ENCODE measurements around the gene DDX24. TPM values are rescaled to one million over a fixed set of nuclear protein-coding genes. Genes with fewer than 3 reads are reported as not detected.

Gene DDX24
- total and polyA plus RNA-seq, 9 donors = 80.5 to 114 (median 85.4) TPM

DNA sequence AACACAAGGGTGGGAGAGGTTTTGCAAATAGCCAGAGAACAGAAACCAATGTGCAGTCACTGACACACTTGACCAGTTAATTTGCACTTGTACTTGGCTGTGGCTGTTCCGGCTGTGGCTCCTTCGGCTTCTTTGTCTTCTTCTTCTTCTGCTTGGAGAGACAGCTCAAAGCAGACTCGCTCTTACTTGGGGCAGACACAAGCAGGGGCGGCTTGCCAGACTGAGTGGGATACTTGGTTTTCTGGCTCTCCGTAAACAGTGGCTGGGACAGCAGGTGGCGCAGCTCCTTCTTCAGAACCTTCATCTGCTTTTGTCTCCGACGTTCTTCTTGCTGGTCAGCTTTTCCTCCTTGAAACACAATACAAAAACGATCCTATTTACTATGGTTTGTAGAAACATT is 29.9 kb downstream of the DDX24 start:
- no peak overlapping the region for H3K27ac ChIP-seq (ENCODE audit: low read length)
- peak; percentile 65 for DNase-seq
- peaks cover 93% of the 10 kb centered on the region for H3K36me3 ChIP-seq (ENCODE audit: control insufficient read depth, insufficient read depth, low read length)

GRCh38 chr14:94050231-94050880 is 30.6 kb downstream of the DDX24 start:
- DNase-seq = no peak
- 74% methylated on average over 4 of the region's 6 CpGs for WGBS (ENCODE audit: insufficient coverage)
- H3K4me3 ChIP-seq (ENCODE audit: low read length) = no peak overlapping the region
- no peaks in the 10 kb centered on the region for H3K4me1 ChIP-seq (ENCODE audit: control insufficient read depth, insufficient read depth, low read length)
- H3K36me3 ChIP-seq (ENCODE audit: control insufficient read depth, insufficient read depth, low read length) = peaks cover 93% of the 10 kb centered on the region
- no peaks in the 10 kb centered on the region for H3K27me3 ChIP-seq (ENCODE audit: control insufficient read depth, insufficient read depth, low read length)
- H3K9me3 ChIP-seq (replicated peaks; ENCODE audit: control insufficient read depth, low read depth, low read length) = no peaks in the 10 kb centered on the region
- H3K27ac ChIP-seq (ENCODE audit: low read length) = no peak overlapping the region

More for the DNA sequence above, 29.9 kb downstream of the DDX24 start:
- 64% methylated on average over 5 of the region's 9 CpGs for WGBS (ENCODE audit: insufficient coverage)
- H3K27me3 ChIP-seq (ENCODE audit: control insufficient read depth, insufficient read depth, low read length) = no peaks in the 10 kb centered on the region
- no peaks in the 10 kb centered on the region for H3K4me1 ChIP-seq (ENCODE audit: control insufficient read depth, insufficient read depth, low read length)
- no peak overlapping the region for H3K4me3 ChIP-seq (ENCODE audit: low read length)
- no peaks in the 10 kb centered on the region for H3K9me3 ChIP-seq (replicated peaks; ENCODE audit: control insufficient read depth, low read depth, low read length)

DNA sequence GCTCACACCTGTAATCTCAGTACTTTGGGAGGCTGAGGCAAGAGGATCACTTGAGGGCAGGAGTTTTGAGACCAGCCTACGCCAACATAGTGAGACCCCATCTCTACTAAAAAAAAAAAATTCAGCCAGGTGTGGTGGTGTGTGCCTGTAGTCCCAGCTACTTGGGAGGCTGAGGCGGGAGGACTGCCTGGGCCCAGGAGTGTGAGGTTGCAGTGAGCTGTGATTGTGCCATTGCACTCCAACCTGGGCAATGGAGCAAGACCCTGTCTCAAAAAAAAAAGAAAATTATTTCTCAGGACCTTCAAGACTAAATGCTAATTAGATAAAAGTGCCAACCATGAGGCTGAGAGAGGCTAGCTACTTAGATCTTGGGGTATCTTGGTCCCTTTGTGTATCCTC is 31.4 kb downstream of the DDX24 start:
- Histone ChIP-seq H3K36me3 (ENCODE audit: control insufficient read depth, insufficient read depth, low read length) (peaks cover 93% of the 10 kb centered on the region), H3K9me3 (replicated peaks; ENCODE audit: control insufficient read depth, low read depth, low read length) (no peaks in the 10 kb centered on the region), H3K4me3 (ENCODE audit: low read length) (no peak overlapping the region), H3K4me1 (ENCODE audit: control insufficient read depth, insufficient read depth, low read length) (no peaks in the 10 kb centered on the region), H3K27me3 (ENCODE audit: control insufficient read depth, insufficient read depth, low read length) (no peaks in the 10 kb centered on the region), H3K27ac (ENCODE audit: low read length) (no peak overlapping the region)
- DNase-seq = no peak
- no CpG with 5 or more reads among the region's 2 CpGs for WGBS (ENCODE audit: insufficient coverage)

DNA sequence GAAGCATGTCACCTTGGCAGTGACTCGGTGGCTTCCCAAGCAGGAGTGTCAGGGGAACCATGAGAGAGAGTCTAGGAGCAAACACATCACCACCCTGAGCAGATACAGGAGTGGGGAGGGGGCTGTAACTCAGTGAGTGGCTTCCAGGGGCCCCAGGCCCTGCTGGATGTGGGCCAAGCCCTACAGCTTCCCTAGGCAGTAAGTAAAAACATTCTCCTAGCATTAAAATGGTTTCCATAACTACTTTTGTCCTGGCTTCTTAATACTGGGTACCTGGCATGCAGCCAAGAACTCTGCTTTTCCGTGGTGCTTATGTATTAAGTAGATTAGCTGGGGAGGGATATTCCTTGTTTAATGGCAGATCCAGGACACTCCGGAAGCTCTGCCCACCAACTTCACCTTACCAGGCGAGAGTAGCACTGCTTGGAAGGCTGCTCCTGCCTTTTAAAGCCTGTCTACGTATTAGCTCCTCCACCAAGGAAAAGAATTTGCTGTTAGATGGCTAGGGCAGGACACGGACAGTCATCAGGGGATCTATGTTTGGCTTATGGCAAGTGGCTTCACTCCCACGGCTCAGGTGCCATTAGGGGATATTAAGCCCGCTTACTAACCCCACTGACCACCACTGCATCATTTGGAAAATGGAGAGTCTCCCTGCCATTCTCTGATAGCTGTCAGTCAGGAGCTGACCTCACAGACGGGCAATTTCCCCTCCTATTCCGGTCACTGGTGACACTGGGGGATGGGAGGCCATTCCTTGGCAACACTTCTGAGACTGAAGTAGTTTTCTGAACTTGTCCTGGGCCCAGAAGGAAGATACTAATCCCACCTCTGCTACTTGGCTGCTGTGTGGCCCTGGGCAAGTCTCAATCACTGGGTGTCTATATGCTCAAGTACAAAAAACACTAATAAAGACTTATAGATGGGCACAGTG is 32.0 kb downstream of the DDX24 start:
- 27% methylated on average over 2 of the region's 10 CpGs for WGBS (ENCODE audit: insufficient coverage)
- Histone ChIP-seq H3K4me3 (ENCODE audit: low read length) (no peak overlapping the region), H3K9me3 (replicated peaks; ENCODE audit: control insufficient read depth, low read depth, low read length) (no peaks in the 10 kb centered on the region), H3K36me3 (ENCODE audit: control insufficient read depth, insufficient read depth, low read length) (peaks cover 92% of the 10 kb centered on the region), H3K27ac (ENCODE audit: low read length) (no peak overlapping the region), H3K4me1 (ENCODE audit: control insufficient read depth, insufficient read depth, low read length) (no peaks in the 10 kb centered on the region), H3K27me3 (ENCODE audit: control insufficient read depth, insufficient read depth, low read length) (no peaks in the 10 kb centered on the region)
- no peak for DNase-seq

DNA sequence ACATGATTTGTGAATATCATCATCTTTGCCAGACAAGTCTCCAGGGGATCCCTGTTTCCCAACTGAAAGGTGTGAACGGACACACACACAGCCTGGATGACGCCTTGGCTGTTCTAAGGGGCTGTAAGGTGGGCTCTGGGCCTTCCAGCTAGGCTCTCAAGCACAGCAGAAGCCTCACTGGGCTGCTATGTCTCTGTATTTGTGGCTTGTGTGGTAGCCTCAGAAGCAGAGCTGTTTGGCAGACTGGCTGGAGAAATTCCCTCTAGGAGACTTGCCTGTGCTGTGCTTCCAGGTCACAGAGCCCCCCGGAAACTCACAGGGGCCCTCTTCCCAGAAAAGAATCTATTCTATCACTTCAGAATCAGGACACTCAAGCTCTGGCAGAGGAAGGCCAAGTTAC is 33.4 kb downstream of the DDX24 start:
- 63% methylated on average over 2 of the region's 3 CpGs for WGBS (ENCODE audit: insufficient coverage)
- no peaks in the 10 kb centered on the region for H3K4me1 ChIP-seq (ENCODE audit: control insufficient read depth, insufficient read depth, low read length)
- no peak for DNase-seq
- H3K27ac ChIP-seq (ENCODE audit: low read length) = no peak overlapping the region
- no peak overlapping the region for H3K4me3 ChIP-seq (ENCODE audit: low read length)
- no peaks in the 10 kb centered on the region for H3K27me3 ChIP-seq (ENCODE audit: control insufficient read depth, insufficient read depth, low read length)
- no peaks in the 10 kb centered on the region for H3K9me3 ChIP-seq (replicated peaks; ENCODE audit: control insufficient read depth, low read depth, low read length)
- H3K36me3 ChIP-seq (ENCODE audit: control insufficient read depth, insufficient read depth, low read length) = peaks cover 88% of the 10 kb centered on the region

DNA sequence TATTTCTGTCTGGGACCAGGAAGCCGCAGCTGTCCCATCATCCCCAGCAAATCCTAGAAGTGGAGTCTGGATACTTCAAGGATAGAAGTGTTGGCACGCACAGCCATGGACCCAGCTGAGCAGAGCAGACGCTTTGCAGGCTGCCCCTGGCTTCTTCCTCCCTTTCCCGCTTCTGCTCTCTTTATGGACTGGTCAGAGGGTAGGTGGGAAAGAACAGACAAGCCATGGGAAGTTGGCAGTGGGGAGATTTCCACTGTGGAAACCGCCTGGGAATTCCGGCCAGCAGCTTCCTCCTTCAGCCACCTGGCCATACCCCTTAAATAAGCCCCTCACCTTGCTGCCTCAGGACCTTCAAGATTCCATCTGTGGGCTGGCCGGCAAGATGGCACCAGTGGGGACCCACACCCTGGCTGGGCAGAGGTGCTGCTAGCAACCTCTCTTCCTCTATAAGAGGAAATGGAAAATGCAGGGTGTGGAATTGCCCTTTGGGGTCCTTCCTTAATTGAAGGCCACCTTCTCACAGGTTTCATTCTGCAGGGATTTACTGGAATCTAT is 34.2 kb downstream of the DDX24 start:
- no peaks in the 10 kb centered on the region for H3K27me3 ChIP-seq (ENCODE audit: control insufficient read depth, insufficient read depth, low read length)
- no peak for DNase-seq
- no CpG with 5 or more reads among the region's 7 CpGs for WGBS (ENCODE audit: insufficient coverage)
- H3K4me3 ChIP-seq (ENCODE audit: low read length) = no peak overlapping the region
- H3K9me3 ChIP-seq (replicated peaks; ENCODE audit: control insufficient read depth, low read depth, low read length) = no peaks in the 10 kb centered on the region
- peaks cover 5% of the 10 kb centered on the region for H3K4me1 ChIP-seq (ENCODE audit: control insufficient read depth, insufficient read depth, low read length)
- peaks cover 80% of the 10 kb centered on the region for H3K36me3 ChIP-seq (ENCODE audit: control insufficient read depth, insufficient read depth, low read length)
- H3K27ac ChIP-seq (ENCODE audit: low read length) = no peak overlapping the region

DNA sequence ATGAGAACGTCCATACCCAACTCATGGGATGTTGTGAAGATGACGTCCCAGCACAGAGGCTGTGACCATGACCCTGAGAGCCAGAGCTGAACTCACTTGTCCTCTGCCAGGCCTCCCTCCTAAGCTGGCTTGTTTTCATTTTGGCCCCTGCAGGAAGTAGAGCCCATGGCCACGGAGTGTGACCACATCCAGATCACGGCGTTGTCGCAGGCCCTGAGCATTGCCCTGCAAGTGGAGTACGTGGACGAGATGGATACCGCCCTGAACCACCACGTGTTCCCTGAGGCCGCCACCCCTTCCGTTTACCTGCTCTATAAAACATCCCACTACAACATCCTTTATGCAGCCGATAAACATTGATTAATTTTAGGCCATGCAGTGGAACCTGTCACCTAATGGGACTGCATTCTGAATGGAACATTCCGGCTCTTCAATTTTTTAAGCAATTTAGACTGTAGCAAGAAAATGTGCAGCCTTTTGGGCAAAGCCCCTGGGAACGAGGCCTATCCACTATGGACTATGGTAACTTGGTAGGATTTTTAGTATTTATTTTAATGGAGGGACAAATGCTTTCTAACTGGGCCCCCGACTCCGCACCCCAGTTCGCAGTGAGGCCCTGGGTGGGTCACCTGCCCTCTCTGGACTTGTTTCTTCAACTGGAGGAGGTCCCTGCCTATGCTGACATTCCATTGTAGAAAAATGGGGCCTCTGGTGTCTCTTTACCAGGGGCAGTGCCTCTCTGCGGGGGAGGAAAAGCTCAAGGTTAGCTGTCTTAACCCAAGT is 35.2 kb downstream of the DDX24 start:
- no peak for DNase-seq
- no peak overlapping the region for H3K4me3 ChIP-seq (ENCODE audit: low read length)
- peaks cover 73% of the 10 kb centered on the region for H3K36me3 ChIP-seq (ENCODE audit: control insufficient read depth, insufficient read depth, low read length)
- peaks cover 9% of the 10 kb centered on the region for H3K4me1 ChIP-seq (ENCODE audit: control insufficient read depth, insufficient read depth, low read length)
- no peak overlapping the region for H3K27ac ChIP-seq (ENCODE audit: low read length)
- H3K27me3 ChIP-seq (ENCODE audit: control insufficient read depth, insufficient read depth, low read length) = no peaks in the 10 kb centered on the region
- no peaks in the 10 kb centered on the region for H3K9me3 ChIP-seq (replicated peaks; ENCODE audit: control insufficient read depth, low read depth, low read length)
- WGBS (ENCODE audit: insufficient coverage) = 87% methylated on average over 17 of the region's 19 CpGs

DNA sequence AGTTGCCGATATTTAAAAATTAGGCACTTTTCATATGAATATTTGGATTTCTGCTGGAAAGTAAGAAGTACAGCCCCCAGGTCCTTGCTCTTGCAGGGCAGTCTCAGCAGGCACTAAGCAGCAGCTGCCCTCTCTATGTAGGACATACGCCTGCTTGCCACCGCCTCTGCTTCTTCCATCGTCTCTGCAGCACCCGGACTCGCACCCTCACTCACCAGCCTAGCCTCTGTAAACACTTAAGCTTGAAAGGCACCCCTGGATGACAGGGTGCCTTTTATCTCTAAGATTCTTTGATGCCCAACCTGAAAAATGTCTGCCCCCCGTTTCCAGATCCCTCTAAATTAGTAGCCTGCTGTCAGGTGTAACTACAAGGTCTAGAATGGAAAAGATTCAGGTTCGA is 35.9 kb downstream of the DDX24 start:
- Histone ChIP-seq H3K9me3 (replicated peaks; ENCODE audit: control insufficient read depth, low read depth, low read length) (no peaks in the 10 kb centered on the region), H3K4me3 (ENCODE audit: low read length) (no peak overlapping the region), H3K27ac (ENCODE audit: low read length) (no peak overlapping the region), H3K4me1 (ENCODE audit: control insufficient read depth, insufficient read depth, low read length) (peaks cover 9% of the 10 kb centered on the region), H3K36me3 (ENCODE audit: control insufficient read depth, insufficient read depth, low read length) (peaks cover 66% of the 10 kb centered on the region), H3K27me3 (ENCODE audit: control insufficient read depth, insufficient read depth, low read length) (no peaks in the 10 kb centered on the region)
- WGBS (ENCODE audit: insufficient coverage) = 100% methylated on average over 4 of the region's 8 CpGs
- DNase-seq = no peak

DNA sequence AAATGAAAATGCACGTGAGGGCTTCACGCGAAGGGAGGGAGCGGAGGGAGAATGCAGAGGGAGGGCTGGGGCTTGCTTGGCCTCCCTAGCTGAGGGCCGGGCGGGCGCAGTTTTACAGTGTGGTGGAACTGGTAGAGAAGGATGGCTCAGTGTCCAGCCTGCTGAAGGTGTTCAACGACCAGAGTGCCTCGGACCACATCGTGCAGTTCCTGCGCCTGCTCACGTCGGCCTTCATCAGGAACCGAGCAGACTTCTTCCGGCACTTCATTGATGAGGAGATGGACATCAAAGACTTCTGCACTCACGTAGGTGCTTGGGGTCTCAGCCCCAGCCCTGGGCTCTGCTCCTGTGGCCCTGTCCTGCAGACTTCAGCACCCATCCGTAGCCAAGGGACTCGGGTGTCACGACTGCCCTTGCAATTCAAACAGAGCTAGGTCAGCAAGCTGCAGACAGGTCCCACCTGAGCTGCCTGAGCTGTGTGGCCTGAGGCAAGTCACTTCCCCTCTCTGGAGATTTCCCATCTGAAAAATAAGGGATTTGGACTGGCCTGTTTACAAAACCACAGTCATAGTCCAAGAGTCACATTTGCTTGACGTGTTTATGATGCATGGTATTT is 36.4 kb downstream of the DDX24 start:
- Histone ChIP-seq H3K4me1 (ENCODE audit: control insufficient read depth, insufficient read depth, low read length) (peaks cover 9% of the 10 kb centered on the region), H3K27ac (ENCODE audit: low read length) (no peak overlapping the region), H3K9me3 (replicated peaks; ENCODE audit: control insufficient read depth, low read depth, low read length) (no peaks in the 10 kb centered on the region), H3K4me3 (ENCODE audit: low read length) (no peak overlapping the region), H3K27me3 (ENCODE audit: control insufficient read depth, insufficient read depth, low read length) (no peaks in the 10 kb centered on the region), H3K36me3 (ENCODE audit: control insufficient read depth, insufficient read depth, low read length) (peaks cover 61% of the 10 kb centered on the region)
- 79% methylated on average over 19 of the region's 20 CpGs for WGBS (ENCODE audit: insufficient coverage)
- DNase-seq = no peak

Measured in muscle of leg (tissue), 11 donors.